GM13977 (cell line): ENCODE measurements around the gene C15orf39.
"Not testable (repeated sequence)": the region's sequence is repeated elsewhere in the genome, so short reads cannot be mapped to it uniquely, and the experiment has no call there.

Experiments
- DNase-seq: peaks from one replicate; pipeline ENCODE4 v3.0.0; 2012; ENCODE audit warnings: low spot score
- in situ Hi-C: fragments of 300-500 bp; cut with MboI; formaldehyde crosslinking; loops from one replicate; pipeline ENCODE4 v1.12.0; 2022; ENCODE audit warnings: low sequenced_read_pairs, low pct_unique_long_range_greater_than_20kb, mixed read lengths, inconsistent platforms; ENCODE audit not compliant: unreplicated experiment

Gene C15orf39

DNA sequence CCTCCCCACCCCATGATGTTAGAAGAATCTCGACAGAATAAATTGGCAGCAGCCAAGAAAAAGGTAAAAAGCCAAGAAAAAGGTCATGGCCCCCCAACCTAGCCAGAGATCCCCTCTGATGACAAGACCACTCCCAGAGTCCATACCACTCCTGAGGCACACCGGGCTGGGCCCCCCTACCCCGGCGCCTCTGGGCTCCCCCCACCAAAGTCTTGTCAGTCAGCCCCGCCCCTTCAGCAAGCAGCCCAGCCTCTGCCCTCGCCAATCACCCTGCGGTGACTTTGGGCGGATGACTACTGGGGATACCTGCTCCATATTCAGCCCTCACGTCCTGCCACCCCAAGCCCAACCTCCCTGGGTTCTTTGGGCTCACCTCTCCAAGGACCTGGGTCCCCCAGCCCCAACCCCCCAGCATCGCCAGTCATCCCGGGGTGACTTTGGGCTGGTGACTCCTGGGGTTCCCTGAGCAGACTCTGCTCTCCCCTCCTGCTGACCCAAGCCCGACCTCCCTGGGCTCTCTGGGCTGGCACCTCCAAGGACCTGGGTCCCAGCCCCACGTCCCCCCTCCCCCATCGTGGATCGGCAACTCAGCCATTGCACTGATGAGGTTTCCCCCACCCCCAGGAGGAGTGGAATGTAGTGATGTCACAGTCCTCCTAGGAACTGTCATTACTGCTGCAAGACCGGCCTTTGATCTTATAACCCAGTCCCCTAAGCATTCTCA, 57.1 kb downstream of the C15orf39 start:
- DNase-seq, in situ Hi-C loops: not testable (repeated sequence)

DNA sequence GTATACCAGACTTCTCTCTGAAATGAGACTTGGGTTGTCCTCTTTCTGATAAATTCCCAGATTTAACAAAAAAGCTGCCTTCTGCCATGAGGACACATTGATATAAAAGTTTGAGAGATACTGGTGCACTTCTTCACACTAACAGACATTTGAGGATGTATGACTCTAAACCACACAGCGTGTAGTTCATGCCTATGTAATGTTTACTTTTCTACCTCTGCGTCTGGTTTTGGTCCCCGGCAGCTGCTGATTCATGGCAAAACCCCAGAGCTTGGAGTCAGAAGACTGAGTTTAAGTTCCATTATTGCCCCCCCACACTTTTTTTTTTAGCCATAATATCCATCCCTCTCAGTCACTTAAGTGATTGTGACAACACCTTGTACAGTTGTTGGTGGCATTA, 58.2 kb downstream of the C15orf39 start:
- in situ Hi-C loops, DNase-seq: not testable (repeated sequence)
